T-cell (primary cell): ENCODE measurements around the gene PCYOX1L. TPM values are rescaled to one million over a fixed set of nuclear protein-coding genes. Genes with fewer than 3 reads are reported as not detected.

Experiments
- ATAC-seq, 4 experiments: fragments of 200-7000 bp in 3 of 4; fragments of 150-1000 bp in 1 of 4; cut with Tn5 transposase; replicated peaks in 1 of 4; 1 replicate in 3 of 4; 2 replicates in 1 of 4; pipeline ENCODE4 v1.10.0; 2021; ENCODE audit warnings: moderate library complexity in 3 of 4, mild to moderate bottlenecking in 2 of 4, moderate number of reproducible peaks in 1 of 4
- CTCF ChIA-PET, 2 donors: fragments of 300-600 bp; sonication (Branson Sonifier 250); formaldehyde crosslinking; loops; one replicate each; lab custom pipeline; 2022; ENCODE audit warnings: antibody characterized with exemption in 2 of 2; lab: Charles Lee
- POLR2A ChIA-PET, 2 donors: fragments of 300-600 bp; sonication (Branson Sonifier 250); formaldehyde crosslinking; loops; one replicate each; lab custom pipeline; 2022; ENCODE audit warnings: antibody characterized with exemption in 2 of 2; lab: Charles Lee
- DNase-seq, 35 experiments: peaks; one replicate each; pipeline versions ENCODE4 v3.0.0 to v3.0.0-alpha.2; 2013 to 2023
- H3K27ac ChIP-seq: one replicate; pipeline ENCODE4 v1.5.1; 2013; ENCODE audit warnings: low read length
- H3K27me3 ChIP-seq, 2 experiments: replicated peaks in 1 of 2; 1 replicate in 1 of 2; 2 replicates in 1 of 2; pipeline versions ENCODE4 v1.6.1 to v1.7.0; 2013; ENCODE audit warnings: low read length in 1 of 2, mixed read lengths in 1 of 2; ENCODE audit not compliant: control insufficient read depth in 2 of 2, insufficient read depth in 2 of 2; ENCODE audit errors: extremely low read depth in 1 of 2
- H3K36me3 ChIP-seq, 2 donors: 1 replicate in 1 of 2; 2 replicates in 1 of 2; pipeline versions ENCODE4 v1.6.1 to v1.7.0; 2013; ENCODE audit warnings: low read length in 1 of 2; ENCODE audit not compliant: control insufficient read depth in 2 of 2, insufficient read depth in 1 of 2; ENCODE audit errors: extremely low read depth in 1 of 2
- H3K4me1 ChIP-seq, 2 experiments: 1 replicate in 1 of 2; 2 replicates in 1 of 2; pipeline versions ENCODE4 v1.6.1 to v1.7.0; 2013; ENCODE audit warnings: low read length in 2 of 2, mixed read lengths in 1 of 2; ENCODE audit not compliant: insufficient read depth in 2 of 2, control insufficient read depth in 1 of 2; ENCODE audit errors: extremely low read depth in 1 of 2
- H3K4me3 ChIP-seq, 2 donors: 1 replicate in 1 of 2; 2 replicates in 1 of 2; pipeline versions ENCODE4 v1.5.1 to v1.7.0; 2013; ENCODE audit warnings: mild to moderate bottlenecking in 2 of 2, low read length in 1 of 2, moderate library complexity in 1 of 2; ENCODE audit not compliant: control insufficient read depth in 1 of 2; ENCODE audit errors: extremely low read depth in 1 of 2
- H3K9me3 ChIP-seq: 2 replicates; pipeline ENCODE4 v1.7.0; 2013
- H3K27ac Mint-ChIP-seq, 2 donors: one replicate each; pipeline ENCODE4 v1.8.0; 2020 to 2021; ENCODE audit warnings: mild to moderate bottlenecking in 2 of 2, mixed read lengths in 2 of 2
- H3K27me3 Mint-ChIP-seq, 2 donors: one replicate each; pipeline ENCODE4 v1.8.0; 2021 to 2022; ENCODE audit warnings: mixed read lengths in 2 of 2
- H3K36me3 Mint-ChIP-seq: one replicate; pipeline ENCODE4 v1.8.0; 2021; ENCODE audit warnings: mixed read lengths
- H3K4me1 Mint-ChIP-seq, 3 donors: one replicate each; pipeline ENCODE4 v1.8.0; 2020 to 2022; ENCODE audit warnings: mixed read lengths in 3 of 3, mild to moderate bottlenecking in 1 of 3
- H3K4me3 Mint-ChIP-seq, 3 donors: one replicate each; pipeline ENCODE4 v1.8.0; 2020 to 2022; ENCODE audit warnings: mild to moderate bottlenecking in 3 of 3, mixed read lengths in 3 of 3, moderate library complexity in 3 of 3
- H3K9me3 Mint-ChIP-seq, 3 donors: one replicate each; pipeline ENCODE4 v1.8.0; 2020 to 2022; ENCODE audit warnings: mixed read lengths in 3 of 3
- WGBS: methylation state at CpG from one replicate; pipeline ENCODE4 v1.1.5; 2013; ENCODE audit warnings: missing lambda C conversion rate; ENCODE audit not compliant: insufficient coverage; 5-methylcytosine and 5-hydroxymethylcytosine counted together
- total RNA-seq, 35 experiments: library from RNA in 6 of 35; stranded (reverse) in 6 of 35; fragments of 120-200 nt in 1 of 35; gene quantifications; one replicate each; pipeline versions ENCODE4 v1.2.1 to v1.2.4 and lab custom pipeline; 2013 to 2026

The PCYOX1L gene
- total RNA-seq, 5 donors from 2014 or later (not counting 1 experiment from before 2014, with no cell fraction given) = 26.9 to 40.2 (median 35.0) TPM

- Mint-ChIP-seq H3K36me3 (no peaks in the 10 kb centered on the region), H3K27ac (no peak overlapping the region), H3K9me3 (no peaks in the 10 kb centered on the region), H3K4me1 (no peaks in the 10 kb centered on the region), H3K4me3 (no peak overlapping the region), H3K27me3 (peaks cover 3 to 11% of the 10 kb centered on the region in 2 donors)
- H3K4me3 ChIP-seq = no peak overlapping the region
- DNase-seq (no peak), ATAC-seq (no peak)
- H3K4me1 ChIP-seq = no peaks in the 10 kb centered on the region
- no peaks in the 10 kb centered on the region for H3K9me3 ChIP-seq
- CTCF ChIA-PET = no interaction called here
- no peaks in the 10 kb centered on the region for H3K36me3 ChIP-seq
- H3K27ac ChIP-seq = no peak overlapping the region
- POLR2A ChIA-PET = interaction anchor here in 1 of 2 donors (0.7 kb wide), 1 partner anchor 93 kb away, joined by 3 read pairs; no protein-coding TSS in a partner anchor
- H3K27me3 ChIP-seq = peaks cover 0 to 25% of the 10 kb centered on the region in 2 experiments
- WGBS = 91% methylated on average over 9 of the region's 15 CpGs
These were observed 53.0 kb downstream of the PCYOX1L start for GRCh38 chr5:149410721-149411432.

- ChIA-PET POLR2A (interaction anchor here in 1 of 2 donors (0.7 kb wide), 1 partner anchor 92 kb away, joined by 3 read pairs; no protein-coding TSS in a partner anchor), CTCF (no interaction called here)
- Mint-ChIP-seq H3K4me3 (no peak overlapping the region), H3K9me3 (no peaks in the 10 kb centered on the region), H3K4me1 (no peaks in the 10 kb centered on the region), H3K27ac (no peak overlapping the region), H3K27me3 (peaks cover 3 to 11% of the 10 kb centered on the region in 2 donors), H3K36me3 (no peaks in the 10 kb centered on the region)
- peaks cover 0 to 16% of the 10 kb centered on the region in 2 experiments for H3K27me3 ChIP-seq
- H3K36me3 ChIP-seq = no peaks in the 10 kb centered on the region
- no peaks in the 10 kb centered on the region for H3K4me1 ChIP-seq
- WGBS = no CpG with 5 or more reads among the region's 9 CpGs
- H3K27ac ChIP-seq = no peak overlapping the region
- H3K4me3 ChIP-seq = no peak overlapping the region
- no peaks in the 10 kb centered on the region for H3K9me3 ChIP-seq
- no peak for ATAC-seq
- no peak for DNase-seq
These were observed 54.1 kb downstream of the PCYOX1L start for GRCh38 chr5:149411738-149412519.

GRCh38 chr5:149412783-149413476 is 55.1 kb downstream of the PCYOX1L start:
- Mint-ChIP-seq H3K4me3 (no peak overlapping the region), H3K27ac (no peak overlapping the region), H3K36me3 (no peaks in the 10 kb centered on the region), H3K4me1 (no peaks in the 10 kb centered on the region), H3K9me3 (no peaks in the 10 kb centered on the region), H3K27me3 (peaks cover 0 to 5% of the 10 kb centered on the region in 2 donors)
- Histone ChIP-seq H3K4me1 (no peaks in the 10 kb centered on the region), H3K4me3 (no peak overlapping the region), H3K9me3 (no peaks in the 10 kb centered on the region), H3K27me3 (peaks cover 0 to 16% of the 10 kb centered on the region in 2 experiments), H3K27ac (no peak overlapping the region), H3K36me3 (no peaks in the 10 kb centered on the region)
- ChIA-PET CTCF (interaction anchor here in 1 of 2 donors (0.5 to 0.6 kb wide), 2 partner anchors 28 to 552 kb away, joined by 3 to 5 read pairs; no protein-coding TSS in a partner anchor), POLR2A (no interaction called here)
- 90% methylated on average over 6 of the region's 8 CpGs for WGBS
- no peak for ATAC-seq
- no peak for DNase-seq

GRCh38 chr5:149413477-149414210 is 55.8 kb downstream of the PCYOX1L start:
- Histone ChIP-seq H3K4me3 (no peak overlapping the region), H3K27ac (no peak overlapping the region), H3K27me3 (peaks cover 0 to 13% of the 10 kb centered on the region in 2 experiments), H3K36me3 (no peaks in the 10 kb centered on the region), H3K9me3 (no peaks in the 10 kb centered on the region), H3K4me1 (no peaks in the 10 kb centered on the region)
- POLR2A ChIA-PET = no interaction called here
- ATAC-seq (no peak), DNase-seq (no peak)
- CTCF ChIA-PET = interaction anchor here in 1 of 2 donors (0.5 to 0.6 kb wide), 2 partner anchors 27 to 551 kb away, joined by 3 to 5 read pairs; no protein-coding TSS in a partner anchor
- Mint-ChIP-seq H3K4me3 (no peak overlapping the region), H3K27me3 (peaks cover 0 to 2% of the 10 kb centered on the region in 2 donors), H3K9me3 (no peaks in the 10 kb centered on the region), H3K4me1 (no peaks in the 10 kb centered on the region), H3K27ac (no peak overlapping the region), H3K36me3 (no peaks in the 10 kb centered on the region)
- WGBS = no CpG with 5 or more reads among the region's 16 CpGs

GRCh38 chr5:149414405-149415065 is 56.7 kb downstream of the PCYOX1L start:
- DNase-seq (no peak), ATAC-seq (no peak)
- POLR2A ChIA-PET = no interaction called here
- peaks cover 0 to 15% of the 10 kb centered on the region in 2 experiments for H3K27me3 ChIP-seq
- H3K9me3 Mint-ChIP-seq = no peaks in the 10 kb centered on the region
- peaks cover 0 to 6% of the 10 kb centered on the region in 2 donors for H3K27me3 Mint-ChIP-seq
- no peak overlapping the region for H3K4me3 Mint-ChIP-seq
- H3K36me3 Mint-ChIP-seq = no peaks in the 10 kb centered on the region
- no peak overlapping the region for H3K27ac ChIP-seq
- no peaks in the 10 kb centered on the region for H3K36me3 ChIP-seq
- H3K9me3 ChIP-seq = no peaks in the 10 kb centered on the region
- no peaks in the 10 kb centered on the region for H3K4me1 Mint-ChIP-seq
- H3K27ac Mint-ChIP-seq = no peak overlapping the region
- CTCF ChIA-PET = no interaction called here
- no peak overlapping the region for H3K4me3 ChIP-seq
- H3K4me1 ChIP-seq = no peaks in the 10 kb centered on the region
- 80% methylated on average over 3 of the region's 7 CpGs for WGBS
